Effector memory CD4-positive, alpha-beta T cell (primary cell): ENCODE data around the gene NOXA1.
"Not testable (repeated sequence)": the region's sequence is repeated elsewhere in the genome, so short reads cannot be mapped to it uniquely, and the experiment has no call there.

Source experiments
- DNase-seq, 3 donors: peaks; one replicate each; pipeline ENCODE4 v3.0.0-alpha.2; 2020
- H3K27ac ChIP-seq: 2 replicates; pipeline ENCODE4 v1.7.0; 2013; ENCODE audit warnings: mild to moderate bottlenecking, low read length, moderate library complexity; ENCODE audit not compliant: insufficient read depth, poor library complexity, severe bottlenecking
- H3K27me3 ChIP-seq: replicated peaks from 2 replicates; pipeline ENCODE4 v1.7.0; 2013; ENCODE audit warnings: mild to moderate bottlenecking, low read length; ENCODE audit not compliant: insufficient read depth, control insufficient read depth, poor library complexity, severe bottlenecking
- H3K36me3 ChIP-seq: 2 replicates; pipeline ENCODE4 v1.7.0; 2013; ENCODE audit warnings: mild to moderate bottlenecking, low read length, moderate library complexity; ENCODE audit not compliant: control insufficient read depth, insufficient read depth
- H3K4me1 ChIP-seq: 2 replicates; pipeline ENCODE4 v1.7.0; 2013; ENCODE audit warnings: low read length, mild to moderate bottlenecking; ENCODE audit not compliant: control insufficient read depth, insufficient read depth, poor library complexity, severe bottlenecking
- H3K4me3 ChIP-seq: 2 replicates; pipeline ENCODE4 v1.7.0; 2013; ENCODE audit warnings: low read length, low read depth, mild to moderate bottlenecking; ENCODE audit not compliant: insufficient read depth, poor library complexity, severe bottlenecking
- H3K9me3 ChIP-seq: 2 replicates; pipeline ENCODE4 v1.7.0; 2013; ENCODE audit warnings: mild to moderate bottlenecking, low read length, moderate library complexity; ENCODE audit not compliant: control insufficient read depth

The NOXA1 gene

GRCh38 chr9:137462396-137462985, 39.3 kb downstream of the NOXA1 start:
- DNase-seq: no peak
- H3K4me3 ChIP-seq: peak overlapping the region; percentile 47
- H3K4me1 ChIP-seq: peaks cover 44% of the 10 kb centered on the region
- no peaks in the 10 kb centered on the region for H3K9me3 ChIP-seq
- H3K27me3 ChIP-seq: no peaks in the 10 kb centered on the region
- H3K36me3 ChIP-seq: no peaks in the 10 kb centered on the region
- H3K27ac ChIP-seq: peak overlapping the region; percentile 59

- Histone ChIP-seq H3K27me3 (no peaks in the 10 kb centered on the region), H3K36me3 (no peaks in the 10 kb centered on the region), H3K4me3 (peak overlapping the region; percentile 47), H3K9me3 (no peaks in the 10 kb centered on the region), H3K27ac (no peak overlapping the region), H3K4me1 (peaks cover 40% of the 10 kb centered on the region)
- no peak for DNase-seq
Measured at GRCh38 chr9:137462986-137463930, 40.1 kb downstream of the NOXA1 start.

GRCh38 chr9:137463931-137464290, 40.7 kb downstream of the NOXA1 start:
- H3K36me3 ChIP-seq: no peaks in the 10 kb centered on the region

GRCh38 chr9:137464291-137464999, 41.3 kb downstream of the NOXA1 start:
- H3K27ac ChIP-seq: no peak overlapping the region
- peaks cover 33% of the 10 kb centered on the region for H3K4me1 ChIP-seq
- H3K4me3 ChIP-seq: no peak overlapping the region
- H3K9me3 ChIP-seq: no peaks in the 10 kb centered on the region
- H3K36me3 ChIP-seq: no peaks in the 10 kb centered on the region
- no peak for DNase-seq
- no peaks in the 10 kb centered on the region for H3K27me3 ChIP-seq

More at GRCh38 chr9:137463931-137464290, 40.7 kb downstream of the NOXA1 start:
- no peak overlapping the region for H3K27ac ChIP-seq
- H3K27me3 ChIP-seq: no peaks in the 10 kb centered on the region
- H3K4me3 ChIP-seq: no peak overlapping the region
- DNase-seq: no peak
- peaks cover 35% of the 10 kb centered on the region for H3K4me1 ChIP-seq
- no peaks in the 10 kb centered on the region for H3K9me3 ChIP-seq

GRCh38 chr9:137465000-137465719, 42.0 kb downstream of the NOXA1 start:
- DNase-seq: no peak
- H3K9me3 ChIP-seq: no peaks in the 10 kb centered on the region
- no peaks in the 10 kb centered on the region for H3K27me3 ChIP-seq
- H3K4me1 ChIP-seq: peaks cover 26% of the 10 kb centered on the region
- H3K4me3 ChIP-seq: no peak overlapping the region
- H3K36me3 ChIP-seq: no peaks in the 10 kb centered on the region
- H3K27ac ChIP-seq: no peak overlapping the region

GRCh38 chr9:137465720-137466388, 42.7 kb downstream of the NOXA1 start:
- H3K4me3 ChIP-seq: no peak overlapping the region
- H3K9me3 ChIP-seq: no peaks in the 10 kb centered on the region
- H3K27me3 ChIP-seq: no peaks in the 10 kb centered on the region
- no peaks in the 10 kb centered on the region for H3K36me3 ChIP-seq
- H3K27ac ChIP-seq: no peak overlapping the region
- H3K4me1 ChIP-seq: peaks cover 21% of the 10 kb centered on the region
- no peak for DNase-seq

- H3K9me3 ChIP-seq, H3K27ac ChIP-seq, DNase-seq, H3K27me3 ChIP-seq, H3K4me3 ChIP-seq, H3K36me3 ChIP-seq: not testable (repeated sequence)
- peaks cover 14% of the 10 kb centered on the region for H3K4me1 ChIP-seq
Measured at GRCh38 chr9:137466389-137467085, 43.3 kb downstream of the NOXA1 start.

GRCh38 chr9:137467161-137467581, 44.0 kb downstream of the NOXA1 start:
- H3K4me1 ChIP-seq: peaks cover 9% of the 10 kb centered on the region
- no peak for DNase-seq
- H3K27ac ChIP-seq: no peak overlapping the region
- no peaks in the 10 kb centered on the region for H3K36me3 ChIP-seq
- no peaks in the 10 kb centered on the region for H3K27me3 ChIP-seq
- no peaks in the 10 kb centered on the region for H3K9me3 ChIP-seq
- no peak overlapping the region for H3K4me3 ChIP-seq

- no peak overlapping the region for H3K27ac ChIP-seq
- H3K27me3 ChIP-seq: no peaks in the 10 kb centered on the region
- no peak overlapping the region for H3K4me3 ChIP-seq
- H3K9me3 ChIP-seq: no peaks in the 10 kb centered on the region
- no peak for DNase-seq
- H3K36me3 ChIP-seq: no peaks in the 10 kb centered on the region
- H3K4me1 ChIP-seq: peaks cover 3% of the 10 kb centered on the region
Measured at GRCh38 chr9:137467896-137468295, 44.7 kb downstream of the NOXA1 start.
